GM23248 (cell line): ENCODE data around the gene GRIN2C.

Source experiments
- EZH2 ChIP-seq: fragments of 200-600 bp; sonication (generic); IDR thresholded peaks from 2 replicates; pipeline ENCODE4 v1.6.1; 2018; ENCODE audit warnings: antibody characterized with exemption, mild to moderate bottlenecking; ENCODE audit not compliant: insufficient read depth, poor library complexity, severe bottlenecking
- EZH2phosphoT487 ChIP-seq: fragments of 200-600 bp; sonication (generic); IDR thresholded peaks from 2 replicates; pipeline ENCODE4 v1.6.1; 2018; ENCODE audit warnings: antibody characterized with exemption, moderate library complexity, mild to moderate bottlenecking, low read depth; ENCODE audit not compliant: insufficient read depth

DNA sequence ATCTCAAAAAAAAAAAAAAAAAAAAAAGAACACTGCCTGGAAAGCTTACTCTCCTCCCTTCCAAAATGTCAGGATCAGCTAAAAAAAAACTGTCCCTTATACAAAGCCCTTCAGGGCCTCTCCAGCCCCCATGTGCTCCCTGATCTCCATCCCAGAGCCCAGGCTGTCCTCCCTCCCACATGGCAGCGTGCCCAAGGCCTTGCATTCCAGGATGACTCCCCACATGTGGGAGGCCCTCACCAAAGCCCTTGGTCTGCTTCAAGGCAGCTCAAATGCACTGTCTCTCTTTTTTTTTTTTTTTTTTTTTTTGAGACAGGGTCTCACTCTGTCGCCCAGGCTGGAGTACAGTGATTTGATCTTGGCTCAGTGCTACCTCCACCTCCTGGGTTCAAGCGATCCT is 10.8 kb upstream of the GRIN2C start:
- no peak for TF ChIP-seq EZH2
- no peak for TF ChIP-seq EZH2phosphoT487
